ENCODE measurements around the gene ZNF502.

DNA sequence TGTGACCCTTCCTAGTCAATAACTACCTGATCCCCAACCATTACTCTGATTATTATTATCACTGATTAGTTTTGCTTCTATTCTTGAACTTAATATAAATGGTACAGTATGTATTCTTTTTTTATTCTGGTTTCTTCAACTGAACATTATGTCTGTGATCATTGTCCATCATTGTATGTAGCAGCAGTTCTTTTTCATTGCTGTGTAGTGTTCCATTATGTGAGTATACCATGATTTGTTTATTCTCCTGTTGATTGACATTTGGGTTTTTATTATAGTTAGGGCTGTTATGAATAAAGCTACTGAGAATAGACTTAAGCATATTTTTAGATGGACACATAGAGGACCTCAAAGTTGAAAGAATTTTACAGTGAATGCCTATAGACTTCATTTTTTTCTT, 51.8 kb downstream of the ZNF502 start:
- TF ChIP-seq LEF1 (IDR thresholded peaks at IDR 0.05; ENCODE audit: borderline replicate concordance) = no peak
- TF ChIP-seq SP1 (IDR thresholded peaks at IDR 0.05) = no peak
- TF ChIP-seq PKNOX1 (IDR thresholded peaks at IDR 0.05) = no peak
- TF ChIP-seq L3MBTL2 (conservative IDR thresholded peaks at IDR 0.05) = no peak
- TF ChIP-seq FOXM1 (IDR thresholded peaks at IDR 0.05; ENCODE audit: borderline replicate concordance) = no peak
- TF ChIP-seq CTBP1 (IDR thresholded peaks at IDR 0.05; ENCODE audit: borderline replicate concordance) = no peak
- no peak for TF ChIP-seq BHLHE40 (IDR thresholded peaks at IDR 0.05; ENCODE audit: borderline replicate concordance)
- no peak for TF ChIP-seq ARNT (IDR thresholded peaks at IDR 0.05)

All from HEK293T (cell line).